Fibroblast of the conjunctiva (primary cell): Measurements from ENCODE around the gene NDUFV3.
"Not testable (repeated sequence)": the region's sequence is repeated elsewhere in the genome, so short reads cannot be mapped to it uniquely, and the experiment has no call there.

ENCODE experiments used
- DNase-seq: peaks from one replicate; pipeline ENCODE4 v3.0.0-alpha.2; 2010; ENCODE audit warnings: low read depth

The NDUFV3 gene

GRCh38 chr21:42892931-42893755, at the start of gene NDUFV3:
TSS of gene NDUFV3 (plus strand) at chr21:42893309. CDS start at chr21:42893334, 25 bp downstream.
- peak; percentile 97 for DNase-seq

GRCh38 chr21:42844411-42845113, 48.5 kb upstream of the NDUFV3 start:
- DNase-seq = no peak

- no peak for DNase-seq
These were observed 47.7 kb upstream of the NDUFV3 start for GRCh38 chr21:42845296-42845965.

- no peak for DNase-seq
These were observed 46.9 kb upstream of the NDUFV3 start for GRCh38 chr21:42846221-42846620.

- no peak for DNase-seq
These were observed 45.9 kb upstream of the NDUFV3 start for GRCh38 chr21:42847051-42847707.

GRCh38 chr21:42847726-42848125, 45.4 kb upstream of the NDUFV3 start:
- no peak for DNase-seq

GRCh38 chr21:42848144-42848931, 44.8 kb upstream of the NDUFV3 start:
- DNase-seq = not testable (repeated sequence)

- no peak for DNase-seq
These were observed 44.0 kb upstream of the NDUFV3 start for GRCh38 chr21:42848932-42849758.

GRCh38 chr21:42849759-42850412, 43.2 kb upstream of the NDUFV3 start:
- no peak for DNase-seq

GRCh38 chr21:42850463-42850862, 42.6 kb upstream of the NDUFV3 start:
- DNase-seq = no peak

- DNase-seq = no peak
These were observed 42.2 kb upstream of the NDUFV3 start for GRCh38 chr21:42850866-42851391.

GRCh38 chr21:42851812-42852665, 41.1 kb upstream of the NDUFV3 start:
- no peak for DNase-seq

- no peak for DNase-seq
These were observed 40.1 kb upstream of the NDUFV3 start for GRCh38 chr21:42852925-42853570.

GRCh38 chr21:42853621-42854020, 39.5 kb upstream of the NDUFV3 start:
- no peak for DNase-seq

- no peak for DNase-seq
These were observed 38.7 kb upstream of the NDUFV3 start for GRCh38 chr21:42854246-42855010.

GRCh38 chr21:42855171-42855936, 37.8 kb upstream of the NDUFV3 start:
- DNase-seq = no peak

- no peak for DNase-seq
These were observed 37.2 kb upstream of the NDUFV3 start for GRCh38 chr21:42855937-42856335.
